Inflammatory macrophage treated with lipopolysaccharide for 4 hours (primary cell): ENCODE data around the gene PSTPIP1.
A peak's percentile ranks its signal among the peaks of the same experiment; 100 is the strongest.

Experiments used
- DNase-seq: peaks from one replicate; pipeline ENCODE4 v3.0.0-alpha.2; 2020

PSTPIP1 gene

DNA sequence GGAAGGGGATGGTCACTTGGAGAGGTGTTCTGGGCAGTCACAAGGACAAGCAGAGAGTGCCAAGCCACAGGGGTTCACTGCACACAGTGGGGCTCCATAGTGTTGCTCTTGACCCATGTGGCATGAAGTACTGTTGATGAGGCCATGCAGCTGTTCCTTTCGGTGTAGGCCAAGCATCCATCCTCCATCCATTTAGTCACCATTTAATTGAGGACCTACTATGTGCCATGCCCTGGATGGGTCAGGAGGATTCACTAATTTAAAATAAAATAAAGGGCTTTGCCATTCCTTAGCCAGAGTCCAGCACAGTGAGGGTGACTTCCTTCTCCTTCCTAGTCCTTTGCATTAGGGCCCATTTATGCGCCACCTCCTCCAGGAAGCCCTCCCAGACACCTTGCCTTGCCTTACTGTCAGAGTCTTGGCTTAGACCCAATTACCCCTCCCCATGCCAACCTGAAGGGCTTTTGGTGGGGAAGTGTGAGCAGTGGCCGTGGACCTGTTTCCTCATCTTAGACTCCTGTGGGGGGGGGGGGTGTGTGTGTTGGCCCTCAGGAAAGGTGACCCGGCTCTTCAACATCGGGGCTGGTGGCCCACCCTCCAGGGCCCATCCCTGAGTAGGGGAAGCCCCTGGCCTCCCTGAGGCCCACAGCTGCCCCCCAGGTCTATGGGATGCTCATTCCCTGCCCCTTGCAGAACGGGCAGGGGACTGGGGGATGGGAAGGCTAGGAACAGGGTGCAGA, 25.6 kb downstream of the PSTPIP1 start:
- DNase-seq, result no peak

DNA sequence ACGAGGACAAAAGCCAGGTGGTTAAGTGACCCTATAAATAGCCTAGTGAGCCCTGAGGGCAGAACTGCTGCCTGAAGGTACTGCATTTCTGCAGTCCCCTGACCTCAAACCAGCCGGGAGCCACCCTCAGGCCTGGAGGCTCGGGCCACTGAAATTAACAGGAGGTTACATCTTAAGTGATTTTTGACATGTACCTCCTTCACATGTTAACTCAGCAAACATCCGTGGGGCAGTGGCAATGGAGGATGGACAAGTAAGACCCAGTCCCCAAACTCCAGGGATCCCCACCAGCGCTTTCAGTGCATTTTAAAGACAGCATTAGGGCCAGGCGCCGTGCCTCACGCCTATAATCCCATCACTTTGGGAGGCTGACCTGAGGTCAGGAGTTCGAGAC, 26.2 kb downstream of the PSTPIP1 start:
- no peak for DNase-seq

- DNase-seq, result peak; percentile 86
These were observed 27.0 kb downstream of the PSTPIP1 start for GRCh38 chr15:77021803-77022381.

GRCh38 chr15:77022646-77023575, 28.0 kb downstream of the PSTPIP1 start:
- no peak for DNase-seq

DNA sequence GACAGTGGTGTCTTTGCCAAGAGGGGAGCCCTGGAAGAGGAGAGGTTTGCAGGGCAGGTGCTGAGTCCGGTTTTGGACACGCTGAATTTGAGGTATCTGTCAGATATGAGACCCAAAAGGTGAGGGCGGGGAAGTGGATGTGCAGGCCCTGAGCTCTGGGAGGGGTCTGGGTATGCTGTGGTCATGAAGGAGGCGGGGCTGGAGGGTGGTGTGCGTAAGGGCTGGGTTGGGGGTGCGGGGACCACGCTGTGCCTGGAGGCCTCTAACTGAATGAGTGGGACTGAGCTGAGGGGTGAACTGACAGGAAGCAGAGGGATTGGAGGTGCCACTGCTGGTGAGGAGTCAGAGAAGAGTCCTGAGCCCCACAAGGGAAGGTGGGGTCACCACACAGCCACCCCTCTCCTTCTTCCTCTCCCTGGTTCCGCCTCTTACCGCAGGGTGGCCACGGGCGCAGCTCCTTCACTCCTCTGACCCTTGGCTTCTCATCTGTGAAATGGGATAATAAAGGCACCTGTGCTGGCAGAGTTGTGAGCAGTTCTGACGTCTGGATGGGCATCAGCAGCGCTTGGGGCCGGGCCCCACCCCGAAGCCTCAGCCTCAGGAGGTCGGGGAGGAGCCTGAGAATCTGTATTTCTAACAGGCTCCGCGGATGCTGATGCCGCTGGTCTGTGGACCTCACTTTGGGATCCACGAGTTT, 28.8 kb downstream of the PSTPIP1 start:
- no peak for DNase-seq

GRCh38 chr15:77024273-77025082, 29.6 kb downstream of the PSTPIP1 start:
- peak; percentile 52 for DNase-seq

DNA sequence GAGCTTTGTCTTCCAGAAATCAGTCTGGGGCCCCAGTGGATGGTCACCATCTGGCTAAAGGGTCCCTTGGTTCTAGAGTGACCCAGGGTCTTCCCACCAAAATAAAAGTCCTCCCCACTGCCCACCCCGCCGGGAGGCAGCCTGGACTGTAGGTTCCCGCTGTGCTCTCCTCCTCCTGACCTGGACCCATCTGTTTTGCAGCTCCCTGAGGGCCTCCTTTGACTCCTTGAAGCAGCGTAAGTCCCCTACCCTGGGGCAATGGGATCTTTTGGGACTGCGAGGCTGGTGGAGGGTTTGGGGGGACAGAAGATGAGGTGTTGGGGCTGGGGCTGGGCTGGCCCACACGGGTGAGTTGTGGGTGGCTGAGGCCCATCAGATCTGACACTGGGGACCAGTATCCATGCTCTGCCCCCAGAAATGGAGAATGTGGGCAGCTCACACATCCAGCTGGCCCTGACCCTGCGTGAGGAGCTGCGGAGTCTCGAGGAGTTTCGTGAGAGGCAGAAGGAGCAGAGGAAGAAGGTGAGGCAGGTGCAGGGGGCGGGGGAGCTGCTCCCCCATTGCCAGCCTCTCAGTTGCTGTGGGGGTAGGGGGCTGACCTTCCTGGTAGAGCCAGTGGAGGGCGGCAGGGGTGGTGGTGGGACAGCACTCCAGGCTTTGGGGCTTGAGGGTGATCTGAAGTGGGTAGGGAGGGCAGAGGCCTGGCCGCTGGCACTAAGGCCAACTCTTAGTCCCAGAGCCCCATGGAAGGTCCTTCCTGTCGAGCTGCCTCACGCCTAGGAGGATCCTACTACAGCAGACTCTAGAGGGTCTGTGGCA, 30.4 kb downstream of the PSTPIP1 start:
- DNase-seq, result no peak

DNA sequence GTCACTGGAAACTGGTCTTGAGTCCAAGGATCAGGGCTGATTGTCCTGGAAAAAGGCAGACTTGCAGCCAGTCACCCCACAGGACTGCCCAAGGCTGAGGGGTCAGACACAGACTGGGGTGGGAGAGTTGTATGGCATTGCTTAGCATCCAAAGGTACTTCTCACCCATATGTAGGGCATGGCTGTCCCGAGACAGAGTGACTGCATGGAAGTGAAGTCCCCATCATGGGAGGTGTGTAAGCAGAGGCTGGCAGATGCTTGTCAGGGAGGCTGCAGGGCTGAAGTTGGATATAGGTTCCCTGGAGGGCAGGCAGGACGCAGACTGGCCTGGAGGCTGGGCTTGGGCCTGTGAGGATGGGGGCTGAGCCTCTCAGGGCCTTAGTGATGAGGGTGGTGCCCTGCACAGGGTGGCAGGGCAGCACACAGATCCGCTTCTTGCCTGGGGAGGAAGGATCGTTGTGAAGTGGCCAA, 31.1 kb downstream of the PSTPIP1 start:
- no peak for DNase-seq

DNA sequence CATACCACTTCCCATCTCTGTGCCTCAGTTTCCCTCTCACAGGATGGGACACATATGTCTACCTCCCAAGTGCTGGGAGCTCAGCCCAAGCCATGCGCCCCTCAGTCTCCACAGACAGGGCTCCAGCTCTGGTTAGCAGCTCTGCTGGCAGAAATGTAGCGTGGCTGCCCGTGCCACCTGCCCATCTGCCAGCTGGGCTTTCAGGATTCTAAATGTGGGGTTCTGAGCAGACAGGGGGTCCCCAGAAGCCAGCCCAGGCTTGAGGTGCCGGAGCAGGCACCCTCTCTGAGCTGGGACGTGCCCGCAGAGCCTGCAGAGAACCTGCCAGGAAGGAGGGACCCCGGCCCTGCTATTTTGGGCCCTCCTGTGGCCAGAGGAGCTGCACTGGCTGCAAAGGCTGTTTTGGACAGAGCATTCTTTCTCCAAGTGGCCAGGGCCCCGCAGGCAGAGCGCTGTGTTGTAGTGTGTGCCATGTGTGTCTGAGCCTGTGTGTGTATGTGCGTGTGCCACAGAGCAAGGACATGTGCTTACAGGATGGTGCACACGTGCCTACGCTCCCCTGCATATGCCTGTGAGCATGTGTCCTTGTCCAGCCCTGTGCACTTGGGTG, 31.7 kb downstream of the PSTPIP1 start:
- DNase-seq, result no peak

DNA sequence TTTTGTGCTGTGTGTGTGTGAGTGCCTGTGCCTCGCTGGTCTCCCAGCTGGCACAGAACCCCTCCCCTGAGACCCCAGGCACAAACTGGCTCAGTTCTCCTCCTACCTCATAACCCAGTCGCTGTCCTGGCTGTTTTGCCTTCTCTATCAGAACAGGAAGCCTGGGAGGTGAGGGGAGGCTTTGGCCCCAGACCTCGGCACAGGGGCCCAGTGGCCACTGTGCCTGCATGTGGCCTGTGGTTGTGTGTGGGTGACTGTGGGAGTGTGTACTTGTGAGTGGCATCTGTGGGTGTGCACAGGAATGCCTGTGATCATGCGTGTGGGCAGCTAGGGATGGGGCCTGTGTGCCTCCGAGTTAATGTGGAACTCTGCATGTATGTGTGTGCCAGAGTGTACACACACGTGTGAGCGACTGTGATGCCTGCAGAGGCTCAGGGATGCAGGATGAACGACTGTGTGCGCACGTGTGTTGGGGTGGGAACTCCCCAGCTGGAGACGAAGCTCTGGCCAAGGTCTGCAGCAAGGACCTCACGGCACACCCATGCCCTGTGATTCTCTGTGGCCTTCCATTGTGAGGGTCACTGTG, 32.3 kb downstream of the PSTPIP1 start:
- no peak for DNase-seq

GRCh38 chr15:77027697-77028450, 32.9 kb downstream of the PSTPIP1 start:
- no peak for DNase-seq

DNA sequence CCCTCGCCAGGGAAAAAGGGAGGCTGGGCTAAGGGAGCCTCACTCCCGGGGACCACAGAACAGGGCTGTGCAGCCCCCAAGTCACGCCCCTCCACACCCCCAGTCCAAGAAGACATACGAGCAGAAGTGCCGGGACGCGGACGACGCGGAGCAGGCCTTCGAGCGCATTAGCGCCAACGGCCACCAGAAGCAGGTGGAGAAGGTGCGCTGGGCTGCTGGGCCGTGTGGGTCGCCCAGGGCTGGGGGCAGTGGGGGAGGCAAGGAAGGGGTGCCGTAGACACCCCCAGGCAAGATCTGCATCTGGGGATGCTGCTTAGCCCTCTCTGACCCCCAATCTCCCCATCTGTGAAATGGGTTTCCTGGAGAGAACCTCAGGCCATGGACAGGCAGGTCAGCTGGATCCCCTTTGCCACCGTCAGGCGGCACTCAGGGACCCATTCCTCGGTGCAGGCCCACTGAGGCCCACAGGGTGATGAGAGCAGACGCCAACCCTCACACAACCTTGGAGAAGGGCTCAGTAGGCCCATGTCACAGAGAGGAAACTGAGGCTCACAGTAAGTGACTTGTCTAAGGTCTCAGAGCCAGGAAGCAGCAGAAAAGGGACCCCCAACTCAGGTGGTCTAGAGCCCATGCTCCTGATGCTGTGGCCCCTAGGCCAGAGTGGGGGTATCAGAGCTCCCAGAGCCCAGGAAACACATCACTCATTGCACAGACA, 33.7 kb downstream of the PSTPIP1 start:
- DNase-seq, result no peak

DNA sequence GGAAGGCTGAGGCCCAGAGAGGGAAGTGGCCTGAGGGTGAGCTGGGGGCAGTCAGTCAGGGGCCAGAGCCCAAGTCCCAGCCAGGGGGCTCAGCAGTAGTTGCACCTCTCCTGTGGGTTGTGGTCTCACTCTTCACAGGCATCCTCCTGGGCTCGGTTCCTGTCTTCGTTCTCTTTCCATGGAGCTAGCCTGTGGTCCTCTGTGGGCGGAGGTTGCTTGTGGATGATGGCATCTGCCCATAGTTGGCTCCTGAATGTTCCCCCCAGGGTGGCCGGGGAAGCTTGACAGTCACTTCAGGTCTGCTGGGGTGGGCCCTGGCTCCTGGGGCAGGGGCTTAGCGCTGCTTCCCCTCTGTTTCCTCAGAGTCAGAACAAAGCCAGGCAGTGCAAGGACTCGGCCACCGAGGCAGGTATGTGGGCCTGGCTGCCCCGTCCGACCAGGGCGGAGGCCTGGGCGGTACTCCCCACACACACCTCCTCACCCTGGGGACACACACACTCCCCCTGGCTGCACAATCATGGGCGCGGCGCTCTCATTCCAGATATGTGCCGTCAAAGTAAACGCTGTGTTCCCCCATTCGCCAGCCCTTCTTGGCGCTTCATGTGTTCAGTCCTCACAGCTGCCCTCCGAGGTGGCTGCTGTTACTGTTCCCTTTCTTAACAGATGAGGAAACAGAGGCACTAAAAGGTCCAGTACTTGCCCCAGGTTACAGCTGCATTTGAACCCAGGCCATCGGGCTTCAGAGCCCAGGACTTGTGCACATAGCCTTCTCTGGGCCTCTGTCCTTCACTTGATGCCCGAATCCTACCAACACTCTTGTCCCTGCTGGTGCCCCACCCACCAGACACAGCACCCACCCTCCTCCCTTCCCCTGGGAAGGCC, 34.5 kb downstream of the PSTPIP1 start:
- DNase-seq, result no peak

- DNase-seq, result no peak
These were observed 35.4 kb downstream of the PSTPIP1 start for GRCh38 chr15:77030048-77030927.

DNA sequence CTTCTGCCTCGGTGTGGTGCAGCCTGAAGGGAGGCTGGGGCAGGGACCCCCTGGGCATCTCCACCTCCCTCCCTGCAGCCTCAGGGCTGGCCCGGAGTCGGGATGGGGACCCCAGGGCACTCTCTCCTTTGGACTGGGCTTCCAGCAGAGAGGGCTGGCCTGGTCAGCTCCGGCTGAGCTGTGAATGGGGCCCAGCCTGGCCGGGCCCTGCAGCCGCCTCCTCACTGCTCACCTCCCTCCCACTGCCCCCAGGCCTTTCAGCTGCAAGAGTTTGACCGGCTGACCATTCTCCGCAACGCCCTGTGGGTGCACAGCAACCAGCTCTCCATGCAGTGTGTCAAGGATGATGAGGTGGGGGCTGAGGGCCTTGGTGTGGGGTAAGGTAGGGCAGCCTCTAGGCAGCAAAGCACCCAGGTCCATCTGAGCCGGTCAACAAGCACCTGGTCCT, 36.0 kb downstream of the PSTPIP1 start:
- no peak for DNase-seq

- peak; percentile 37 for DNase-seq
These were observed 36.6 kb downstream of the PSTPIP1 start for GRCh38 chr15:77031376-77032050.
